GM10266 (cell line): Measurements from ENCODE around the gene PXK.

Experiments used
- DNase-seq: peaks from one replicate; pipeline ENCODE4 v3.0.0; 2012; ENCODE audit errors: extremely low spot score
- CTCF ChIP-seq: IDR thresholded peaks from 2 replicates; pipeline ENCODE4 v1.5.1; 2012; ENCODE audit warnings: mild to moderate bottlenecking, low read depth; ENCODE audit not compliant: control insufficient read depth, insufficient read depth; ENCODE audit errors: missing control alignments

Gene PXK

DNA sequence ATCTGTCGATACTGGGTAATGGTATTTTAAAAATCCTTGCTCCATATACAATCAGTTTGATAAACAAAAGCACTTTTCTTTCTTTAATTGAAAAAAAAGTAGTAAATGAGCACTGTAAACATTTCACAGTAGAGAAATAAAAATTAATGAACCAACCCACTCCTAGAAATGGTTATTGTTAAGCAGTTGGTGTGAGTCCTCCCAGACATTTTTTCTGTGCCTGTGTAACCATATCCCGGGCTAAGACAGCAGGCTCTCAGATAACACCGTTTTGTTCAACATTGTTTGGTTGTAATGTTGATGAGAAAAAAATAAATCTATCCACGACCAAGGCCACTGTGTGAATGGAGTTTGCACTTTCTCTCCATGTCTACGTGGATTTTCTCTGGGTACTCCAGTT lies 42.6 kb downstream of the PXK start:
- no peak for TF ChIP-seq CTCF
- no peak for DNase-seq

GRCh38 chr3:58377168-58377567 lies 44.5 kb downstream of the PXK start:
- DNase-seq = no peak
- TF ChIP-seq CTCF = no peak

DNA sequence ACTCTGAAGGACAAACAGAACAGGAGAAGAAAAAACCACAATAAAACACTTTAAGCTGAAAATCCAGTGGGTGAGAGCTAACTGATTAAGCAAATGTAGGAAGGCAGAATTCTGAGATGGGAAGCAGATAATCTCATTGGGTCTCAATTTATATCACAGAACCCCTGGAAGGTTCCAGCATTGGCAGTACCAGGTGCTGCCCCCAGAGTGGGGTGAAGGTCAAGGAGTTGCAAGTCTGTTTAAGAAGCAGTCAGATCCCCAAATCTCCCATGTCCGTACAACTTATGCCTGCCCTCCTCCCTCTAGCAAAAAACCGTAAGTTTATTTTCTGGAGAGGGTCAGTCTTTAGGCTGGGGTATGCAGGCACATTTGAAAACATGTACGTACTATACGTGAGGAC lies 45.1 kb downstream of the PXK start:
- DNase-seq = no peak
- no peak for TF ChIP-seq CTCF

GRCh38 chr3:58379351-58380073 lies 46.8 kb downstream of the PXK start:
- TF ChIP-seq CTCF = no peak

GRCh38 chr3:58383476-58383875 lies 50.8 kb downstream of the PXK start:
- no peak for DNase-seq
- no peak for TF ChIP-seq CTCF

More at GRCh38 chr3:58379351-58380073, 46.8 kb downstream of the PXK start:
- no peak for DNase-seq

DNA sequence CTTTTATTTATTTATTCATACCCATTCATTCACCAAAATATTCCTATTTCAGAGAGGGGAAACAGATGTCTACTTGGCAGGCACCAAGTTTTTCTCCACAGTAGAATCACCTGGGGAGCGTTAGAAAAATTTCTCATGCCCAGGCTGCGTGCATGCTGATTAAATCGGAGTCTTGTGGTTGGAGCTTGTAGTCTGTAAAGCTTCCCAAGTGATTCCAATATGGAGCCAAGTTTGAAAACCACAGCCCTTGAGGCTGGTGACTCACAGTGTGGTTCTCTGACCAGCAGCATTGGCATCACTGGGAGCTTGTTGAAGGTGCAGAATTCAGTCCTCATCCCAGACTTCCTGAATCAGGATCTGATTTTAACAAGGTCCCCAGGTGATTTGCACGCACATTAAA lies 51.2 kb downstream of the PXK start:
- TF ChIP-seq CTCF = no peak
- DNase-seq = no peak

- TF ChIP-seq CTCF = no peak
- no peak for DNase-seq
Observed at GRCh38 chr3:58384381-58385090, 51.8 kb downstream of the PXK start.
